Germinal center (tissue), 1 donor: Measurements from ENCODE around the gene PUS7.
"Not testable (repeated sequence)": the region's sequence is repeated elsewhere in the genome, so short reads cannot be mapped to it uniquely, and the experiment has no call there.

Experiments used
- DNase-seq: peaks from one replicate; pipeline ENCODE4 v3.0.0; 2012; ENCODE audit warnings: mixed read lengths, low spot score

The PUS7 gene

GRCh38 chr7:105444342-105444987 lies 77.6 kb downstream of the PUS7 start:
- DNase-seq = peak; percentile 16

GRCh38 chr7:105442214-105442613 lies 79.9 kb downstream of the PUS7 start:
- DNase-seq = not testable (repeated sequence)

- DNase-seq = no peak
Observed at GRCh38 chr7:105439174-105439893, 82.7 kb downstream of the PUS7 start.

GRCh38 chr7:105438847-105439173 lies 83.3 kb downstream of the PUS7 start:
- DNase-seq = no peak

- DNase-seq = no peak
Observed at GRCh38 chr7:105438254-105438653, 83.8 kb downstream of the PUS7 start.

- not testable (repeated sequence) for DNase-seq
Observed at GRCh38 chr7:105437356-105437755, 84.7 kb downstream of the PUS7 start.

GRCh38 chr7:105429746-105430612 lies 92.1 kb downstream of the PUS7 start:
- peak; percentile 35 for DNase-seq

GRCh38 chr7:105426606-105427146 lies 95.4 kb downstream of the PUS7 start:
- no peak for DNase-seq

GRCh38 chr7:105423987-105424386 lies 98.1 kb downstream of the PUS7 start:
- no peak for DNase-seq

- no peak for DNase-seq
Observed at GRCh38 chr7:105413887-105414437, 108.1 kb downstream of the PUS7 start.

GRCh38 chr7:105410774-105411173 lies 111.3 kb downstream of the PUS7 start:
- not testable (repeated sequence) for DNase-seq

GRCh38 chr7:105409775-105410174 lies 112.3 kb downstream of the PUS7 start:
- DNase-seq = not testable (repeated sequence)

GRCh38 chr7:105408791-105409410 lies 113.2 kb downstream of the PUS7 start:
- DNase-seq = no peak
